ENCODE measurements around the gene DNM3.

The DNM3 gene

GRCh38 chr1:171816300-171816901 lies 24.9 kb upstream of the DNM3 start:
- Histone ChIP-seq H3K27ac (no peak overlapping the region), H3K9ac (no peak overlapping the region), H3K36me3 (no peaks in the 10 kb centered on the region), H3K4me3 (no peak overlapping the region), H3K9me3 (no peaks in the 10 kb centered on the region), H3K27me3 (no peaks in the 10 kb centered on the region), H4K20me1 (no peaks in the 10 kb centered on the region), H3K4me1 (no peaks in the 10 kb centered on the region), H3K4me2 (no peak overlapping the region)
- no peak for TF ChIP-seq Cebpa-rat (IDR thresholded peaks at IDR 0.05)

GRCh38 chr1:171817511-171818265 lies 23.6 kb upstream of the DNM3 start:
- H3K4me1 ChIP-seq: no peaks in the 10 kb centered on the region
- no peak overlapping the region for H3K4me2 ChIP-seq
- H3K9ac ChIP-seq: no peak overlapping the region
- no peak overlapping the region for H3K27ac ChIP-seq
- H3K9me3 ChIP-seq: no peaks in the 10 kb centered on the region
- no peaks in the 10 kb centered on the region for H4K20me1 ChIP-seq
- TF ChIP-seq Cebpa-rat (IDR thresholded peaks at IDR 0.05): no peak
- no peak overlapping the region for H3K4me3 ChIP-seq
- H3K27me3 ChIP-seq: no peaks in the 10 kb centered on the region
- no peaks in the 10 kb centered on the region for H3K36me3 ChIP-seq

GRCh38 chr1:171819946-171820345 lies 21.4 kb upstream of the DNM3 start:
- Histone ChIP-seq H3K4me3 (no peak overlapping the region), H4K20me1 (no peaks in the 10 kb centered on the region), H3K27me3 (no peaks in the 10 kb centered on the region), H3K4me1 (no peaks in the 10 kb centered on the region), H3K9me3 (peaks cover 1% of the 10 kb centered on the region), H3K9ac (no peak overlapping the region), H3K4me2 (no peak overlapping the region), H3K36me3 (no peaks in the 10 kb centered on the region), H3K27ac (no peak overlapping the region)
- no peak for TF ChIP-seq Cebpa-rat (IDR thresholded peaks at IDR 0.05)

DNA sequence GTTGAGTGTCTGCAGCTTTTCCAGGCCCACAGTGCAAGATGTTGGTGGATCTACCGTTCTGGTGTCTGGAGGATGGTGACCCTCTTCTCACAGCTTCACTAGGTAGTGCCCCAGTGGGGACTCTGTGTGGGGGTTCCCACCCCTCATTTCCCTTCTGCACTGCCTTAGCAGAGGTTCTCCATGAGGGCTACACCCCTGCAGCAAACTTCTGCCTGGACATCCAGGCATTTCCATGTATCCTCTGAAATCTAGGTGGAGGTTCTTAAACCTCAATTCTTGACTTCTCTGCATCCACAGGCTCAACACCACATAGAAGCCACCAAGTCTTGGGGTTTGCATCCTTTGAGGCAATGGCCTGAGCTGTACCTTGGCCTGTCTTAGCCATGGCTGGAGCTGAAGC lies 14.3 kb upstream of the DNM3 start:
- Histone ChIP-seq H3K27me3 (no peaks in the 10 kb centered on the region), H4K20me1 (no peaks in the 10 kb centered on the region), H3K4me2 (no peak overlapping the region), H3K4me1 (no peaks in the 10 kb centered on the region), H3K9ac (no peak overlapping the region), H3K4me3 (no peak overlapping the region), H3K27ac (no peak overlapping the region), H3K9me3 (peaks cover 39% of the 10 kb centered on the region), H3K36me3 (0 out of 2 replicates have a peak, but pooled peaks cover 6% of the 10 kb centered on the region)
- no peak for TF ChIP-seq Cebpa-rat (IDR thresholded peaks at IDR 0.05)

- Histone ChIP-seq H3K36me3 (0 out of 2 replicates have a peak, but pooled peaks cover 6% of the 10 kb centered on the region), H3K9ac (no peak overlapping the region), H3K4me2 (no peak overlapping the region), H3K27me3 (no peaks in the 10 kb centered on the region), H4K20me1 (no peaks in the 10 kb centered on the region), H3K9me3 (peaks cover 39% of the 10 kb centered on the region), H3K4me3 (no peak overlapping the region), H3K4me1 (no peaks in the 10 kb centered on the region), H3K27ac (no peak overlapping the region)
- no peak for TF ChIP-seq Cebpa-rat (IDR thresholded peaks at IDR 0.05)
These were observed 12.5 kb upstream of the DNM3 start for GRCh38 chr1:171828794-171829193.

GRCh38 chr1:171833091-171833825 lies 8.0 kb upstream of the DNM3 start:
- no peaks in the 10 kb centered on the region for H3K4me1 ChIP-seq
- no peak overlapping the region for H3K27ac ChIP-seq
- no peak overlapping the region for H3K9ac ChIP-seq
- no peaks in the 10 kb centered on the region for H3K36me3 ChIP-seq
- TF ChIP-seq Cebpa-rat (IDR thresholded peaks at IDR 0.05): no peak
- H3K4me3 ChIP-seq: no peak overlapping the region
- H4K20me1 ChIP-seq: no peaks in the 10 kb centered on the region
- H3K9me3 ChIP-seq: peaks cover 5% of the 10 kb centered on the region
- no peaks in the 10 kb centered on the region for H3K27me3 ChIP-seq
- no peak overlapping the region for H3K4me2 ChIP-seq

GRCh38 chr1:171834821-171835220 lies 6.5 kb upstream of the DNM3 start:
- no peaks in the 10 kb centered on the region for H3K9me3 ChIP-seq
- no peaks in the 10 kb centered on the region for H3K4me1 ChIP-seq
- H3K27me3 ChIP-seq: no peaks in the 10 kb centered on the region
- no peaks in the 10 kb centered on the region for H4K20me1 ChIP-seq
- no peak overlapping the region for H3K27ac ChIP-seq
- H3K4me2 ChIP-seq: no peak overlapping the region
- TF ChIP-seq Cebpa-rat (IDR thresholded peaks at IDR 0.05): no peak
- no peak overlapping the region for H3K4me3 ChIP-seq
- no peaks in the 10 kb centered on the region for H3K36me3 ChIP-seq
- H3K9ac ChIP-seq: no peak overlapping the region

GRCh38 chr1:171835891-171836290 lies 5.4 kb upstream of the DNM3 start:
- Histone ChIP-seq H3K36me3 (no peaks in the 10 kb centered on the region), H3K4me1 (no peaks in the 10 kb centered on the region), H4K20me1 (no peaks in the 10 kb centered on the region), H3K4me3 (no peak overlapping the region), H3K9me3 (peaks cover 5% of the 10 kb centered on the region), H3K9ac (no peak overlapping the region), H3K27me3 (peaks cover 3% of the 10 kb centered on the region; the same call in 1 of the 2 replicates), H3K27ac (no peak overlapping the region), H3K4me2 (no peak overlapping the region)
- no peak for TF ChIP-seq Cebpa-rat (IDR thresholded peaks at IDR 0.05)

DNA sequence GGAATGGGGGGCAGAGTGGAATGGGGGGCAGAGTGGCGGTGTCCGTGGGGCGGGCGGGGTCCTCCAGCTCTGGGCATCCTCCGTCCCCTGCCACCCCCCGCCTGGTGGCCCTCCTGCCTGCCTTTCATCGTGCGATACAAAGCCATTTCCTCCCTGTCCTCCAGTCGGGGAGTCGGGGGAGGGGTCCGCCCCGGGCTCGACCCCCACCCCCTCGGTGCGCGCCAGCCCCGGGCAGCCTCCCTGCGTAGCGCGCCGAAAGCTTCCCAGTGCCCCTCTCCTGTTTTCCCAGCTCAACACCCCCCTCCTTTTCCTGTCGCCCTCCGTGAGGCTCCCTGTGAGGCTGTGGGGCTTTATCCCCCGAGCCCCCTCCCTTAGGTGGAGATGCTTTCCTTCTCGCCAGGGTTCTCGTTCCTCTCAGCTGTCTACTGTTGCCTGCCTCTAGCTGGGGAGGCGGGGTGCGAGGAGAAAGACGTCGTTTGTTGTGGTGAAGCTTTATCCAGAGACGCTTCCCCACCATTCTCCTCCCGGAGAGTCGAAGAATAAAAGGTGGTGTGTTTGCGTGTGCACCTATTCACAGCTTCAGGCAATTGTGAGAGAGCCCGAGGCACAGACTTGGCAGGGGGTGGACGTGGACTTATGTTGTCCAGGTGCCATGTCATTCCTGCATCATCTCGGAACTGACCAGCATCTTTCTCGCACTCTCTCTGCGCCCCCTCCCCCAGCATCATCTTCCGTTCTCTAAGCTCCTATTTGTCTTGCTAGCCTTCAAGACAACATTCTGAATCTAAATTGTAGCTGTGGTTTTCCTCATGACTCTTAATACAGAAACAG lies 848 bp downstream of the DNM3 start:
- H3K4me2 ChIP-seq: peak overlapping the region; percentile 80
- H3K4me3 ChIP-seq: peak overlapping the region; percentile 66
- no peak for TF ChIP-seq Cebpa-rat (IDR thresholded peaks at IDR 0.05)
- peaks cover 14% of the 10 kb centered on the region for H3K9me3 ChIP-seq
- no peaks in the 10 kb centered on the region for H4K20me1 ChIP-seq
- H3K27ac ChIP-seq: no peak overlapping the region
- H3K27me3 ChIP-seq: peaks cover 26% of the 10 kb centered on the region
- no peaks in the 10 kb centered on the region for H3K4me1 ChIP-seq
- H3K36me3 ChIP-seq: no peaks in the 10 kb centered on the region
- no peak overlapping the region; the same call in 1 of the 2 replicates for H3K9ac ChIP-seq

All from BLaER1 (cell line).